Suprapubic skin (tissue), 4 donors: ENCODE measurements around the gene SLC7A4. TPM values are rescaled to one million over a fixed set of nuclear protein-coding genes. Genes with fewer than 3 reads are reported as not detected.
"Not testable (repeated sequence)": the region's sequence is repeated elsewhere in the genome, so short reads cannot be mapped to it uniquely, and the experiment has no call there.

ENCODE experiments used
- DNase-seq, 2 donors: peaks; one replicate each; pipeline ENCODE4 v3.0.0-alpha.2; 2019; ENCODE audit warnings: low spot score in 2 of 2
- H3K27ac ChIP-seq: fragments of 200-600 bp; sonication (generic); one replicate; pipeline ENCODE4 v1.5.1; 2019
- H3K27me3 ChIP-seq: fragments of 200-600 bp; sonication (generic); one replicate; pipeline ENCODE4 v1.5.1; 2019
- H3K36me3 ChIP-seq: fragments of 200-600 bp; sonication (generic); one replicate; pipeline ENCODE4 v1.5.1; 2019
- H3K4me1 ChIP-seq: fragments of 200-600 bp; sonication (generic); one replicate; pipeline ENCODE4 v1.5.1; 2019
- H3K4me3 ChIP-seq: fragments of 200-600 bp; sonication (generic); one replicate; pipeline ENCODE4 v1.5.1; 2019; ENCODE audit warnings: mild to moderate bottlenecking
- H3K9me3 ChIP-seq: fragments of 200-600 bp; sonication (generic); one replicate; pipeline ENCODE4 v1.5.1; 2019
- EP300 ChIP-seq: sonication (generic); formaldehyde crosslinking; IDR thresholded peaks from one replicate; pipeline ENCODE4 v1.6.1; 2017; ENCODE audit warnings: antibody characterized with exemption
- POLR2A ChIP-seq, 2 donors: fragments of 450-650 bp; IDR thresholded peaks; one replicate each; pipeline ENCODE4 v1.6.1; 2017; ENCODE audit warnings: antibody characterized with exemption in 2 of 2, mild to moderate bottlenecking in 2 of 2, moderate library complexity in 2 of 2
- POLR2AphosphoS5 ChIP-seq, 3 donors: sonication (generic); formaldehyde crosslinking; IDR thresholded peaks; one replicate each; pipeline ENCODE4 v1.6.1; 2017; ENCODE audit warnings: antibody characterized with exemption in 3 of 3
- WGBS: methylation state at CpG from one replicate; pipeline ENCODE4 v1.1.5; 2018; 5-methylcytosine and 5-hydroxymethylcytosine counted together
- total RNA-seq, 4 donors: library from RNA; depleted of rRNA; stranded (reverse); fragments of >200 nt; gene quantifications; one replicate each; pipeline ENCODE4 v1.1.0, GENCODE V29; 2016
- TF ChIP-seq, protein P1 (sequence below), 2 donors: fragments of 200-600 bp in 1 of 2; fragments of 450-650 bp in 1 of 2; sonication (generic) in 1 of 2; IDR thresholded peaks; one replicate each; pipeline ENCODE4 v1.5.1; 2016 to 2019; ENCODE audit warnings: antibody characterized with exemption in 2 of 2, mild to moderate bottlenecking in 1 of 2, moderate library complexity in 1 of 2

SLC7A4 gene
- total RNA-seq, 4 donors from 2014 or later, result 0.48 to 2.2 (median 1.6) TPM

DNA sequence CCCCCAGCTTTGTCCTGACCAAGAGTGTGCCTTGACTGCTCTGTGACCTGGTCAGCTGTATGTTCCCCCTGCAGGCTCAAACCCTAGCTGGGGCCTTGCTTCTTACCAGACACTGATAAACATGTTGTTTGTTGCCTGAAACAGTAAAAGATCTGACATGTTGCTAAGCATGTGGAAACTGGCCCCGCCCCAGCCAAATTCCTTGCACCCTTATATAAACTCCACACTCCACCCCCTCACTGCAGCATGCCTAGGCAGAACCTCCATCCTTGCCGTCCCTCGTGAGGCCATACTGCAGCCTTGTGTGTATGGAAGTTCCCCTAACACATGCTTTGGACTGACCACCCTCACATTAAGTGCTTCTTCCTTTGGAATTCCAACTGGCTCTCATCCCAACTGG is 40.7 kb upstream of the SLC7A4 start:
- WGBS, result 38% methylated on average over 3 of the region's 3 CpGs
- peaks cover 3% of the 10 kb centered on the region for H3K27me3 ChIP-seq

DNA sequence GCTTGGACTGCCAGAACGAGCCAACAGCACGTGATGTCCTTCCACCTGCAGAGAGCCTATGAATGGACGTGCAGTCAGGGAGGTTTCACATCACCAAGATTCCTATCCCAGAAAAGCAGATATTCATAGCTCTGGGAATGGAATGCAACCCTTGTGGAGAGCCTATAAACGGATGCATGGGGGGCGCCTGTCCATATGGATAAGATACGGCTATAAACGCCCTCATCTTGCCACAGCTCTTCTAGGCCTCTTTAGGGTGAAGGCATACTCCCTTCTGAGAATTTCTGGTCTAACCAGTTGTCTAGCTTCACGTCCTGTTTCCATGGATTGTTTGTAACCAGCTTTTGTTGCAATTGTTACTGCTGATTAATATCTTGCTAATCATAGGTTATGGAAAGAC is 39.4 kb upstream of the SLC7A4 start:
- not testable (repeated sequence) for H3K4me1 ChIP-seq, H3K36me3 ChIP-seq, H3K27me3 ChIP-seq, H3K9me3 ChIP-seq, H3K4me3 ChIP-seq, H3K27ac ChIP-seq, DNase-seq
- WGBS, result 77% methylated on average over 8 of the region's 8 CpGs

More for the DNA sequence above, 40.7 kb upstream of the SLC7A4 start:
- H3K9me3 ChIP-seq, result no peaks in the 10 kb centered on the region
- DNase-seq, result no peak
- TF ChIP-seq EP300, result no peak
- TF ChIP-seq, protein P1, sequence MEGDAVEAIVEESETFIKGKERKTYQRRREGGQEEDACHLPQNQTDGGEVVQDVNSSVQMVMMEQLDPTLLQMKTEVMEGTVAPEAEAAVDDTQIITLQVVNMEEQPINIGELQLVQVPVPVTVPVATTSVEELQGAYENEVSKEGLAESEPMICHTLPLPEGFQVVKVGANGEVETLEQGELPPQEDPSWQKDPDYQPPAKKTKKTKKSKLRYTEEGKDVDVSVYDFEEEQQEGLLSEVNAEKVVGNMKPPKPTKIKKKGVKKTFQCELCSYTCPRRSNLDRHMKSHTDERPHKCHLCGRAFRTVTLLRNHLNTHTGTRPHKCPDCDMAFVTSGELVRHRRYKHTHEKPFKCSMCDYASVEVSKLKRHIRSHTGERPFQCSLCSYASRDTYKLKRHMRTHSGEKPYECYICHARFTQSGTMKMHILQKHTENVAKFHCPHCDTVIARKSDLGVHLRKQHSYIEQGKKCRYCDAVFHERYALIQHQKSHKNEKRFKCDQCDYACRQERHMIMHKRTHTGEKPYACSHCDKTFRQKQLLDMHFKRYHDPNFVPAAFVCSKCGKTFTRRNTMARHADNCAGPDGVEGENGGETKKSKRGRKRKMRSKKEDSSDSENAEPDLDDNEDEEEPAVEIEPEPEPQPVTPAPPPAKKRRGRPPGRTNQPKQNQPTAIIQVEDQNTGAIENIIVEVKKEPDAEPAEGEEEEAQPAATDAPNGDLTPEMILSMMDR (IDR thresholded peaks at IDR 0.05), result no peak
- TF ChIP-seq POLR2A (IDR thresholded peaks at IDR 0.05), result no peak
- no peak for TF ChIP-seq POLR2AphosphoS5 (IDR thresholded peaks at IDR 0.05)
- no peak overlapping the region for H3K4me3 ChIP-seq
- peaks cover 8% of the 10 kb centered on the region for H3K4me1 ChIP-seq
- H3K27ac ChIP-seq, result no peak overlapping the region
- no peaks in the 10 kb centered on the region for H3K36me3 ChIP-seq

DNA sequence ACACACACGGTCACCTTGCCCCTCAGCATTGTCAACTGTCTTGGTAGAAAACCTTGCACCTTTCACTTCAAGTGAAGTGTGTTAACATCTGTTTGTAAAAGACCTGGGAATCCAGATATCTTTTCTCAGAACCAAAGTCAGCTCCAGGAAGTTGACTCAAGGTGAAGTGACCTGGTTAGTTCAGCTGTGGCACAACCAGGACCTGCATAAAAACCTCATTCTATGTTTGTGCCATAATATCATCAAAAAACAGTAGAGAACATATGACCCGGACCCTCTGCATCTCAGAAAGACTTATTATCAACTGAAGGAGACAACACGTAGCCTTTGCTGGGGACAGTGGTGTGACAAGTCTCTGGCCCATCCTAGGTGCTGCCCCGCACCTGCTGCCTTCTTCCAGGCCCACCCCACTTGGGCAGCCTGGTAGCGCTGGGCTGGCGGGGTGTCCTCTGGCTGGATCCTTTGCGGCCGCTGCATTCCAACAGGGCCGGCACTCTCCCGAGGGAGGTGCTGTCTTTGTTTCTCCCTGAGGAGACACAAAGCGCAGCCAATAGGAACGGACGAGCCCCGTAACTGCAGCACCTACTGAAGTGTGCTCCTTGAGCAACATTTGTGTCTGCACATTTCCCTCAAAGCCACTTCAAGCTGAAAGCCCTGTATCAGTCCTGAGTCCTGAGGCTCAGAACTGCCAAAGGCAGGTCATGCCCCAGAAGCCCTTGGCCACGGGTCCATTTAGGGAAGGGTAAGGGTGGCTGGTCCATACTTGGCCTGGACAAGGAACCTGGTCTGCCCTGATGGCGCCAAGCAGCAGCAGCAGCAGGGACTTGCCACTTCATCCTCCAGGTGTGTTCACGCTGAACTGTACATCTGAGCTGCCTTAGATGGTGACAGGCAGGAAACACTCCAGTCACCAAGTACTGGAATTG is 38.6 kb upstream of the SLC7A4 start:
- 86% methylated on average over 17 of the region's 17 CpGs for WGBS
- no peak overlapping the region for H3K4me3 ChIP-seq
- no peak for DNase-seq
- H3K27ac ChIP-seq, result no peak overlapping the region
- H3K27me3 ChIP-seq, result no peaks in the 10 kb centered on the region
- H3K4me1 ChIP-seq, result peaks cover 8% of the 10 kb centered on the region
- H3K36me3 ChIP-seq, result no peaks in the 10 kb centered on the region
- no peaks in the 10 kb centered on the region for H3K9me3 ChIP-seq
- TF ChIP-seq POLR2AphosphoS5 (IDR thresholded peaks at IDR 0.05) (no peak), EP300 (no peak)
- TF ChIP-seq, protein P1 (IDR thresholded peaks at IDR 0.05), result no peak

DNA sequence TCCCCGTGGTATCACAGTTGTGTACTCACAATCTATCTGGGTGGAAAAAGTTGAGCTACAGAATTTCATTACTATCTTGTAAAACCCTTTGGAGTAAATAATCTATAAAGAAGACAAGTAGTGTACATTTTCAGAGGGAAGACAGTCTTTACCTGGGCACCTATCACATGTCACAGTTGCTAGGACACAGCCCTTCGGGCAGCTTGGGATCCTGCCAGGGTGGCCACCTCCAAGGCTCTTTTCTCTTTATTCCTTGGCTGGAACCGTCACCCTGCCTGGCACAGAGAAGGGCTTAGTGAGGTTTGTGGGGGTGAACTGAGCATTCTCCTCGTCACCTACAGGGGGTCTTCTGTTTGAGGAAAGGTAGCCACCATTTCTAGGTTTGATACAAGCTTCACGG is 37.0 kb upstream of the SLC7A4 start:
- TF ChIP-seq EP300 (no peak), POLR2A (IDR thresholded peaks at IDR 0.05) (no peak), POLR2AphosphoS5 (IDR thresholded peaks at IDR 0.05) (no peak)
- TF ChIP-seq, protein P1 (IDR thresholded peaks at IDR 0.05), result no peak
- Histone ChIP-seq H3K27me3 (no peaks in the 10 kb centered on the region), H3K36me3 (no peaks in the 10 kb centered on the region), H3K4me1 (peaks cover 8% of the 10 kb centered on the region), H3K9me3 (no peaks in the 10 kb centered on the region), H3K27ac (no peak overlapping the region), H3K4me3 (no peak overlapping the region)
- WGBS, result 65% methylated on average over 5 of the region's 5 CpGs
- no peak for DNase-seq

DNA sequence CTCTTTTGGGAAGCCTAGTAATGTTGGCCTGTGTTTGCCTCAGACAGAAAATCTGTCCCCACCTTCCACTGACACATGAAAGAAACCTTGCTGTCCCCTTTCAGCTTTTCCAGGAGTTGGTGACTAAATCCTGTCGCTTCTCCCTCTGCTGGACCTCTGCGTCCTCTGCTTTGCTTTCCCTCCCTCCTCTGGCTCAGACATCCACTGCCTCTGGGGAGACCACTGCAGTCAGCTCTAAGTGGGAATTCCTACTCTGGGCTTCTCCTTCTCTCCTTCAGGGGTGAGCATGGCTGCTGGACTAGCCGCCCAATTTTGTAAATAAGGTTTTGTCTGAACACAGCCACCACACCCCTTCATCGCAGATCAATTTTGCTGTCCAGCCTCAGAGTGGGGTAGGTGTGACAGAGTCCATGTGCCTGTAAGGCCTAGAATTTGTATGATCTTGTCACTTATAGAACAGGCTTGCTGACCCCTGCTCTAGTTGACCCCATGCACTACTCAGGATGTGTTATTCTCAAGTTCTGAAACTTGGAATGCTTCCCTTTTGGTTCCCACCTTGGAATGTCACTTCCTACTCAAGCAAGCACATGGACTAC is 36.4 kb upstream of the SLC7A4 start:
- TF ChIP-seq EP300 (no peak), POLR2AphosphoS5 (IDR thresholded peaks at IDR 0.05) (no peak), POLR2A (IDR thresholded peaks at IDR 0.05) (no peak)
- TF ChIP-seq, protein P1 (IDR thresholded peaks at IDR 0.05), result no peak
- WGBS, result 81% methylated on average over 4 of the region's 4 CpGs
- Histone ChIP-seq H3K4me1 (peaks cover 8% of the 10 kb centered on the region), H3K4me3 (no peak overlapping the region), H3K36me3 (no peaks in the 10 kb centered on the region), H3K27ac (no peak overlapping the region), H3K9me3 (no peaks in the 10 kb centered on the region), H3K27me3 (no peaks in the 10 kb centered on the region)
- DNase-seq, result no peak
